Trophoblast cell (in vitro differentiated cells and primary cell): Measurements from ENCODE around the gene CNPY1.

ENCODE experiments used
- DNase-seq, 2 donors: peaks; one replicate each; pipeline ENCODE4 v3.0.0-alpha.2; 2016
- H2AFZ ChIP-seq: 2 replicates; pipeline ENCODE4 v1.6.1; 2013; ENCODE audit warnings: low read length, moderate library complexity, mild to moderate bottlenecking; ENCODE audit not compliant: insufficient read depth, poor library complexity
- H2AK5ac ChIP-seq: 2 replicates; pipeline ENCODE4 v1.6.1; 2013; ENCODE audit warnings: mild to moderate bottlenecking, low read length
- H2BK120ac ChIP-seq: 2 replicates; pipeline ENCODE4 v1.6.1; 2013; ENCODE audit warnings: low read length, mild to moderate bottlenecking, moderate library complexity; ENCODE audit not compliant: insufficient read depth, poor library complexity
- H2BK12ac ChIP-seq: 2 replicates; pipeline ENCODE4 v1.6.1; 2013; ENCODE audit warnings: mild to moderate bottlenecking, low read length, moderate library complexity
- H2BK5ac ChIP-seq: 2 replicates; pipeline ENCODE4 v1.6.1; 2013; ENCODE audit warnings: low read length, low read depth, moderate library complexity, mild to moderate bottlenecking; ENCODE audit not compliant: poor library complexity
- H3K14ac ChIP-seq: 2 replicates; pipeline ENCODE4 v1.6.1; 2013; ENCODE audit warnings: mild to moderate bottlenecking, low read length
- H3K18ac ChIP-seq: 2 replicates; pipeline ENCODE4 v1.6.1; 2013; ENCODE audit warnings: mild to moderate bottlenecking, low read length
- H3K23ac ChIP-seq: 2 replicates; pipeline ENCODE4 v1.6.1; 2013; ENCODE audit warnings: low read length
- H3K27ac ChIP-seq: 2 replicates; pipeline ENCODE4 v1.5.1; 2013; ENCODE audit warnings: low read depth, mild to moderate bottlenecking, inconsistent platforms, low read length, moderate library complexity
- H3K27me3 ChIP-seq: 2 replicates; pipeline ENCODE4 v1.6.1; 2013; ENCODE audit warnings: inconsistent platforms, mild to moderate bottlenecking, low read length, moderate library complexity; ENCODE audit not compliant: insufficient read depth
- H3K36me3 ChIP-seq, 2 experiments: 1 replicate in 1 of 2; 2 replicates in 1 of 2; pipeline ENCODE4 v1.6.1; 2013; ENCODE audit warnings: low read length in 2 of 2, mild to moderate bottlenecking in 2 of 2, moderate library complexity in 1 of 2; ENCODE audit not compliant: insufficient read depth in 2 of 2, control insufficient read depth in 1 of 2
- H3K4ac ChIP-seq: 2 replicates; pipeline ENCODE4 v1.6.1; 2013; ENCODE audit warnings: low read depth, mild to moderate bottlenecking, low read length, moderate library complexity
- H3K4me1 ChIP-seq, 2 experiments: 1 replicate in 1 of 2; 2 replicates in 1 of 2; pipeline ENCODE4 v1.6.1; 2013; ENCODE audit warnings: low read length in 2 of 2, mild to moderate bottlenecking in 2 of 2, moderate library complexity in 1 of 2; ENCODE audit not compliant: insufficient read depth in 2 of 2, control insufficient read depth in 1 of 2
- H3K4me2 ChIP-seq: 2 replicates; pipeline ENCODE4 v1.6.1; 2013; ENCODE audit warnings: inconsistent platforms, mild to moderate bottlenecking, low read length, moderate library complexity
- H3K4me3 ChIP-seq: 2 replicates; pipeline ENCODE4 v1.5.1; 2013; ENCODE audit warnings: mild to moderate bottlenecking, low read depth, low read length, inconsistent platforms
- H3K79me1 ChIP-seq: one replicate; pipeline ENCODE4 v1.6.1; 2013; ENCODE audit warnings: low read length
- H3K79me2 ChIP-seq: 2 replicates; pipeline ENCODE4 v1.6.1; 2013; ENCODE audit warnings: low read length, mild to moderate bottlenecking; ENCODE audit not compliant: control insufficient read depth, insufficient read depth, poor library complexity
- H3K9ac ChIP-seq: 2 replicates; pipeline ENCODE4 v1.6.1; 2013; ENCODE audit warnings: mild to moderate bottlenecking, low read length
- H3K9me3 ChIP-seq: 2 replicates; pipeline ENCODE4 v1.6.1; 2013; ENCODE audit warnings: low read depth, mild to moderate bottlenecking, control low read depth, inconsistent platforms, low read length; ENCODE audit not compliant: insufficient read depth
- H4K12ac ChIP-seq: 2 replicates; pipeline ENCODE4 v1.6.1; 2013; ENCODE audit warnings: low read depth, mild to moderate bottlenecking, low read length, moderate library complexity
- H4K8ac ChIP-seq: 2 replicates; pipeline ENCODE4 v1.6.1; 2013; ENCODE audit warnings: low read depth, mild to moderate bottlenecking, low read length, moderate library complexity
- H4K91ac ChIP-seq: one replicate; pipeline ENCODE4 v1.6.1; 2013; ENCODE audit warnings: low read depth, mild to moderate bottlenecking, low read length, moderate library complexity
- WGBS: extraction: QIAGEN DNeasy Blood & Tissue Kit; methylation state at CpG from one replicate; pipeline ENCODE4 v1.1.7; 2013; ENCODE audit warnings: missing lambda C conversion rate; ENCODE audit not compliant: insufficient read length, insufficient coverage; ENCODE audit errors: extremely low coverage; 5-methylcytosine and 5-hydroxymethylcytosine counted together

Gene CNPY1

DNA sequence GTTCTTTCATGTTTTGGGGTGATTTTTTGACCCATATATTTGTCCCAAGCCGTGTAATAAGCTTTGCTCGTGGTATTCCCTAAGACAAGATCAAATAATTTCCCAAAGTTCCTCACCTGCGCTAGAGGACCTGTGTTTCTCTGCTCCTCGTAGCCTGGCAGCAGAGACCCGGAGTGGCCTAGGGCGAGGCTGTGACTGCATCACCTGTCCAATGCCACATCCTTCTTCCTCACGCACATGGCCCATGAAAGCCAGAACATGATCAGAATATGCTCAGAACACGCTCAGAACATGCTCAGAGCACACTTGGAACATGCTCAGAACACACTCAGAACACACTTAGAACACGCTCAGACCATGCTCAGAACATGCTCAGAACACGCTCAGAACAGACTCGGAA is 64.6 kb downstream of the CNPY1 start:
- Histone ChIP-seq H3K14ac (no peak overlapping the region), H3K4me1 (no peaks in the 10 kb centered on the region), H2BK12ac (no peak overlapping the region), H3K23ac (no peak overlapping the region), H4K91ac (no peak overlapping the region), H3K79me2 (no peaks in the 10 kb centered on the region), H3K4ac (no peak overlapping the region), H2BK120ac (no peak overlapping the region), H3K9ac (no peak overlapping the region), H2AFZ (no peak overlapping the region), H4K8ac (no peak overlapping the region), H3K18ac (no peak overlapping the region), H3K79me1 (no peaks in the 10 kb centered on the region), H3K27ac (no peak overlapping the region), H3K4me2 (no peak overlapping the region), H4K12ac (no peak overlapping the region), H2BK5ac (no peak overlapping the region), H2AK5ac (no peak overlapping the region), H3K27me3 (no peaks in the 10 kb centered on the region), H3K36me3 (no peaks in the 10 kb centered on the region), H3K9me3 (peaks cover 6% of the 10 kb centered on the region), H3K4me3 (no peak overlapping the region)
- WGBS: no CpG with 5 or more reads among the region's 11 CpGs
- no peak for DNase-seq

DNA sequence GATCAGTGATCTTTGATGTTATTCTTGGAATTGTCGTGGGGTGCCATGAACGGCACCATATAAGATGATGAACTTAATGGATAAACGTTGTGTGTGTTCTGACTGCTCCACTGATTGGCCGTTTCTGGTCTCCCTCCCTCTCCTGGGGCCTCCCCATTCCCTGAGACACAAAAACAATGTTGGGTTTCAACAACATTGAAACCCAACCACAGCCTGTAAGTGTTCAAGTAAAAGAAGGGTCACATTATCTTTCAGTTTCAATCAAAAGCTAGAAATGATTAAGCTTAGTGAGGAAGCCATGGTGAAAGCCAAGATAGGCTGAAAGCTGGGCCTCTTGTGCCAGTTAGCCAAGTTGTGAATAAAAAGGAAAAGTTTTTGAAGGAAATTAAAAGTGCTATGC is 68.9 kb downstream of the CNPY1 start:
- WGBS: no CpG with 5 or more reads among the region's 4 CpGs

DNA sequence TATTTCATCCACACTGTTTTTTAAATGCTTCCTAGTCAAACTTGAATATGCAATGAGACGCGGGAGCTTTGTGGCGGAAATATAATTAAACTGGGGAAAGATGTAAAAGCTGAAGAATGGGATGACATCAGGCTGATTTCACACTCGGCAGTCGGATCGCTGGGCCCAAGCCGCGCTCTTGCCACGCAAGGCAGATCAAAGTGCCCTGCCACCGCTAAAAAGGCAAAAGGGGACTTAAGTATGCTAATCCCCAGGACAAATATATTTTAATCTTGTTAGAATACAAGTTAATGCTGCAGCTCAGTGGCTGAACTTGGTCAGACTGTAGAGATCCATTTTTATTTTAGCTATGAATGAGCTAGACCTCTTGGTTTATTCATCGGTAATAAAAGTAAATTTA is 74.6 kb downstream of the CNPY1 start:
- H2BK120ac ChIP-seq: no peak overlapping the region
- H2BK5ac ChIP-seq: no peak overlapping the region
- H3K79me2 ChIP-seq: no peaks in the 10 kb centered on the region
- peaks cover 49% of the 10 kb centered on the region for H3K27me3 ChIP-seq
- H4K8ac ChIP-seq: no peak overlapping the region
- H4K91ac ChIP-seq: no peak overlapping the region
- no peak overlapping the region for H3K4me2 ChIP-seq
- H2AFZ ChIP-seq: no peak overlapping the region
- no peak overlapping the region for H3K14ac ChIP-seq
- peaks cover 11% of the 10 kb centered on the region for H3K9me3 ChIP-seq
- H3K4ac ChIP-seq: no peak overlapping the region
- no CpG with 5 or more reads among the region's 11 CpGs for WGBS
- no peaks in the 10 kb centered on the region for H3K79me1 ChIP-seq
- H3K4me3 ChIP-seq: no peak overlapping the region
- no peak overlapping the region for H3K9ac ChIP-seq
- H3K18ac ChIP-seq: no peak overlapping the region
- peaks cover 6 to 28% of the 10 kb centered on the region in 2 experiments for H3K4me1 ChIP-seq
- H3K36me3 ChIP-seq: no peaks in the 10 kb centered on the region
- H2AK5ac ChIP-seq: no peak overlapping the region
- no peak overlapping the region for H3K27ac ChIP-seq
- no peak for DNase-seq
- no peak overlapping the region for H2BK12ac ChIP-seq
- no peak overlapping the region for H4K12ac ChIP-seq
- no peak overlapping the region for H3K23ac ChIP-seq

More for the DNA sequence above, 68.9 kb downstream of the CNPY1 start:
- Histone ChIP-seq H3K4me2 (no peak overlapping the region), H2AFZ (no peak overlapping the region), H4K91ac (no peak overlapping the region), H3K27me3 (peaks cover 5% of the 10 kb centered on the region), H3K9me3 (peaks cover 13% of the 10 kb centered on the region), H3K23ac (no peak overlapping the region), H2BK120ac (no peak overlapping the region), H3K79me2 (no peaks in the 10 kb centered on the region), H3K4me1 (peaks cover 0 to 8% of the 10 kb centered on the region in 2 experiments), H2AK5ac (no peak overlapping the region), H3K4me3 (no peak overlapping the region), H4K12ac (no peak overlapping the region), H3K36me3 (no peaks in the 10 kb centered on the region), H3K9ac (no peak overlapping the region), H2BK12ac (no peak overlapping the region), H3K4ac (no peak overlapping the region), H2BK5ac (no peak overlapping the region), H3K14ac (no peak overlapping the region), H4K8ac (no peak overlapping the region), H3K18ac (no peak overlapping the region), H3K79me1 (no peaks in the 10 kb centered on the region), H3K27ac (no peak overlapping the region)
- DNase-seq: no peak

DNA sequence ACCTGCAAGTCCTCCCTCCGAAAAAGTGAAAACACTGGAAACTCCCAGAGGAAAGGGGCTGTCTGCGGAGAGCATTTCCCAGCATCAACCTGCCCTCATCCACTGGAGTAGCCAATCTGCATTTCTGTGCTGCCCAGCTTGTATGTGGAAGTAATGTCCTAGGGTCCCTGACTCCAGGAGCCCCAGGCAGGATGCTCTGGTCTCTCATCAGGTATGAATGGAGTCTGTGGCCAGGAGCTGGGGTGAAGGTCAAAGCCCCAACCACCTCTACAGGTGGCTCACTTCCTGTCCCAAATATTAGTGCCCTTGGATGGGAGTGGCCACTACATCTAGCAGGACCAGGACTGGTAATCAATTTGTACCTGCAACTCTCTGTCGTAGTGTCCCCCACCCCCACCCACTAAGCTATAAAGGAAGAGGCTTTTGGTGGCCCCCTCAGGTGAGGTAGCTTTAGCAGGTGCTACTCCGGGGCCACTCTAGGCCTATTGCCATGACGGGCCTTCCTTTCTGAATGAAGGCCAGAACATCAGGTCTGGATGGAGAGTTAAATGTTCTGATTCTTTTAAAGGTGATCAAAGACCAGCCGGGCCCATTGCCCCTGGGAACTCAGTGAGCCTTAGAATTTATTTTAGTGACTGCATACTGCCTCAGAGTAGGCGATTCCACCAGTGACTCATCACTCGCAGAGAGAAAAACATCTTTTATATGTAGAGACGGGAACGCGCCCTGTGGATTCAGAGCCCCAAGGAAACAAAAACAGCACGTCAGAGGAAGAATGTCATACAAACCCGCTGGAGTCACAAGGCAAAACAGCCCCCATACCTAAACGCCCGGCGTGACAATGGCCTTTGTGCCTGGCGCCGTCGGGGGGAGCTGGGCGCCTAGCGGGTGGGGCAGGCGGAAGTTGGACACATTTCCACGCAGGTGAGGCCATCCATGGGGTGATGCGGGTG is 75.4 kb downstream of the CNPY1 start:
- Histone ChIP-seq H2AK5ac (no peak overlapping the region), H4K91ac (no peak overlapping the region), H3K27ac (no peak overlapping the region), H3K4ac (no peak overlapping the region), H4K8ac (no peak overlapping the region), H3K4me3 (no peak overlapping the region), H3K18ac (no peak overlapping the region), H3K9me3 (peaks cover 11% of the 10 kb centered on the region), H2BK120ac (no peak overlapping the region), H3K79me1 (no peaks in the 10 kb centered on the region), H3K23ac (no peak overlapping the region), H2AFZ (peak overlapping the region; percentile 54), H3K14ac (no peak overlapping the region), H2BK12ac (no peak overlapping the region), H3K9ac (no peak overlapping the region), H4K12ac (no peak overlapping the region), H3K4me1 (peaks cover 8 to 31% of the 10 kb centered on the region in 2 experiments), H3K79me2 (no peaks in the 10 kb centered on the region), H2BK5ac (no peak overlapping the region), H3K27me3 (peaks cover 57% of the 10 kb centered on the region), H3K4me2 (peak overlapping the region; percentile 22), H3K36me3 (no peaks in the 10 kb centered on the region)
- no CpG with 5 or more reads among the region's 24 CpGs for WGBS
- DNase-seq: no peak
